GM12878 (cell line): ENCODE results near the gene CFAP53. TPM values are rescaled to one million over a fixed set of nuclear protein-coding genes. Genes with fewer than 3 reads are reported as not detected.

ENCODE experiments used
- ATAC-seq: fragments of 200-7000 bp; cut with Tn5 transposase; 3 replicates; pipeline ENCODE4 v1.9.1; 2020; ENCODE audit warnings: mild to moderate bottlenecking, moderate library complexity
- BruUV-seq: library from RNA; stranded (reverse); fragments of 400-500 nt; replicated peaks from 2 replicates; lab custom pipeline; 2021; lab: Mats Ljungman, UMichigan
- CTCF ChIA-PET: fragments of 300-600 bp; sonication (Branson Sonifier 250); formaldehyde crosslinking; extraction: SDS; loops from one replicate; lab custom pipeline; 2021; ENCODE audit warnings: inconsistent platforms; lab: Yijun Ruan, JAX
- POLR2A ChIA-PET: fragments of 350-600 bp; formaldehyde crosslinking; extraction: SDS; loops from one replicate; lab custom pipeline; 2021; ENCODE audit warnings: inconsistent platforms; lab: Charles Lee
- RAD21 ChIA-PET: fragments of 300-600 bp; sonication (Branson Sonifier 250); formaldehyde crosslinking; loops from one replicate; lab custom pipeline; 2023; ENCODE audit warnings: antibody characterized with exemption; ENCODE audit not compliant: unreplicated experiment; lab: Charles Lee
- SMC1A ChIA-PET: fragments of 300-600 bp; sonication (Branson Sonifier 250); formaldehyde crosslinking; loops from one replicate; lab custom pipeline; 2023; ENCODE audit not compliant: unreplicated experiment, uncharacterized antibody; lab: Charles Lee
- DNase-seq: peaks from one replicate; pipeline ENCODE4 v3.0.0-alpha.2; 2011; ENCODE audit warnings: low read depth, low spot score
- FAIRE-seq: peaks from 3 replicates; lab custom pipeline; 2011; peaks lifted over from hg19 to GRCh38; lab: Jason Lieb, UNC
- H2AFZ ChIP-seq: 2 replicates; pipeline ENCODE4 v1.6.0; 2011; ENCODE audit warnings: low read depth, low read length, control low read depth; ENCODE audit not compliant: control insufficient read depth
- H3K27ac ChIP-seq: 2 replicates; pipeline ENCODE4 v1.5.1; 2011; ENCODE audit warnings: control low read depth; ENCODE audit not compliant: control insufficient read depth, insufficient read depth
- H3K27me3 ChIP-seq, 2 experiments: replicated peaks in 1 of 2; 2 replicates each; pipeline versions ENCODE4 v1.6.0 to v1.6.1; 2011; ENCODE audit warnings: low read length in 1 of 2; ENCODE audit not compliant: control insufficient read depth in 2 of 2, insufficient read depth in 2 of 2
- H3K36me3 ChIP-seq, 2 experiments: 2 replicates each; pipeline ENCODE4 v1.5.1; 2011; ENCODE audit warnings: low read length in 1 of 2; ENCODE audit not compliant: control insufficient read depth in 2 of 2, insufficient read depth in 2 of 2
- H3K4me1 ChIP-seq: 2 replicates; pipeline ENCODE4 v1.6.1; 2011; ENCODE audit warnings: mild to moderate bottlenecking, low read length, moderate library complexity, mixed read lengths; ENCODE audit not compliant: control insufficient read depth, insufficient read depth
- H3K4me2 ChIP-seq: 2 replicates; pipeline ENCODE4 v1.6.0; 2011; ENCODE audit warnings: control low read depth; ENCODE audit not compliant: control insufficient read depth, insufficient read depth
- H3K4me3 ChIP-seq: fragments of 200-600 bp; sonication (generic); 2 replicates; pipeline ENCODE4 v1.5.1; 2016
- H3K79me2 ChIP-seq: 2 replicates; pipeline ENCODE4 v1.6.0; 2011; ENCODE audit warnings: low read length; ENCODE audit not compliant: control insufficient read depth, insufficient read depth
- H3K9ac ChIP-seq: 2 replicates; pipeline ENCODE4 v1.8.0; 2011; ENCODE audit warnings: low read length, control low read depth, mixed read lengths; ENCODE audit not compliant: control insufficient read depth, insufficient read depth
- H3K9me3 ChIP-seq: replicated peaks from 3 replicates; pipeline ENCODE4 v1.5.1; 2011; ENCODE audit warnings: mild to moderate bottlenecking, low read length; ENCODE audit not compliant: control insufficient read depth, insufficient read depth
- H4K20me1 ChIP-seq: 2 replicates; pipeline ENCODE4 v1.6.0; 2011; ENCODE audit not compliant: control insufficient read depth, insufficient read depth
- MLLT1 ChIP-seq: fragments of 450-650 bp; IDR thresholded peaks from 2 replicates; pipeline ENCODE4 v1.6.1; 2016; ENCODE audit warnings: mild to moderate bottlenecking
- ZBTB11 ChIP-seq: fragments of 450-650 bp; formaldehyde crosslinking; IDR thresholded peaks from 2 replicates; pipeline ENCODE4 v1.5.0; 2022; ENCODE audit warnings: mild to moderate bottlenecking, missing genetic modification characterization
- WGBS: methylation state at CpG from one replicate; pipeline ENCODE4 v1.1.6; 2016; ENCODE audit warnings: low lambda C conversion rate; ENCODE audit not compliant: insufficient replicate concordance, insufficient coverage; ENCODE audit errors: missing lambda C conversion rate; 5-methylcytosine and 5-hydroxymethylcytosine counted together
- in situ Hi-C: fragments of 300-500 bp; cut with MboI; formaldehyde crosslinking; loops from 9 replicates; pipeline ENCODE4 v1.14.3; 2018; ENCODE audit warnings: mixed read lengths
- intact Hi-C: fragments of 100-400 bp; cut with micrococcal nuclease; formaldehyde crosslinking; loops from one replicate; pipeline ENCODE4 v1.14.2; 2022; ENCODE audit not compliant: unreplicated experiment
- polyA plus RNA-seq, 11 experiments: library from polyadenylated mRNA; depleted of rRNA in 4 of 11; unstranded in 6 of 11; stranded (reverse) in 5 of 11; fragments of >200 nt; fragmentation: Nextera tagmentation in 4 of 11; fragmentation: Illumina TruSeq in 1 of 11; extraction: Ambion mirVana in 4 of 11; extraction: Trizol in 1 of 11; gene quantifications; 1 replicate in 1 of 11; 2 replicates in 10 of 11; pipeline versions ENCODE4 v1.2.1 to v1.2.3, GENCODE V29; 2011 to 2016; ENCODE audit warnings: inconsistent platforms in 2 of 11, missing spikeins in 2 of 11, low read depth in 1 of 11
- total RNA-seq, 4 experiments: library from RNA; depleted of rRNA in 3 of 4; stranded (reverse); fragments of >200 nt in 3 of 4; fragmentation: Illumina TruSeq in 1 of 4; extraction: Trizol in 1 of 4; gene quantifications; 2 replicates each; pipeline versions ENCODE4 v1.2.1 to v1.2.3, GENCODE V29; 2013 to 2021

Gene CFAP53
- total and polyA plus RNA-seq, 10 of the 15 experiments (the other 5 are each of a cell fraction or from before 2014, with no cell fraction given) = 0.05 to 0.31 (median 0.12) TPM; not detected in 1

GRCh38 chr18:50283469-50284209 is 17.3 kb upstream of the CFAP53 start:
- Histone ChIP-seq H3K36me3 (peaks cover 26 to 34% of the 10 kb centered on the region in 2 experiments; a peak in 3 of 4 replicates), H3K4me2 (no peak overlapping the region), H3K4me1 (peaks cover 17% of the 10 kb centered on the region), H3K9ac (no peak overlapping the region), H3K9me3 (no peaks in the 10 kb centered on the region), H3K27me3 (no peaks in the 10 kb centered on the region), H3K27ac (no peak overlapping the region), H4K20me1 (no peaks in the 10 kb centered on the region), H2AFZ (no peak overlapping the region), H3K79me2 (peaks cover 49% of the 10 kb centered on the region), H3K4me3 (no peak overlapping the region)
- FAIRE-seq (no peak), ATAC-seq (no peak), DNase-seq (no peak)
- intact Hi-C loops = loop anchor here (5.0 to 10.0 kb wide), 2 partner anchors 796 to 1329 kb away; partner anchors contain the start of genes C18orf32 and SMAD7
- in situ Hi-C loops = loop anchor here (10.0 to 25.0 kb wide), 3 partner anchors 71 to 1471 kb away; no protein-coding TSS in a partner anchor
- SMC1A ChIA-PET = interaction anchor here (1.2 to 1.7 kb wide), 2 partner anchors 31 to 74 kb away, joined by 3 to 4 read pairs; no protein-coding TSS in a partner anchor
- TF ChIP-seq ZBTB11 (CRISPR knock-in tag) = no peak
- 0 out of 2 replicates have a peak, but pooled peaks have one; percentile 32 for TF ChIP-seq MLLT1
- RAD21 ChIA-PET = interaction anchor here (3.9 kb wide), 1 partner anchor 73 kb away, joined by 49 read pairs; no protein-coding TSS in a partner anchor
- POLR2A ChIA-PET = no interaction called here
- WGBS = 89% methylated on average over 28 of the region's 29 CpGs
- CTCF ChIA-PET = interaction anchor here (3.7 kb wide), 1 partner anchor 73 kb away, joined by 37 read pairs; no protein-coding TSS in a partner anchor
- no TSS peak for BruUV-seq
